ENCODE measurements around the gene PNN. TPM values are rescaled to one million over a fixed set of nuclear protein-coding genes. Genes with fewer than 3 reads are reported as not detected.
"Not testable (repeated sequence)": the region's sequence is repeated elsewhere in the genome, so short reads cannot be mapped to it uniquely, and the experiment has no call there.

The PNN gene
- polyA plus RNA-seq, 1 donor (not counting 4 experiments of a cell fraction or from before 2014, with no cell fraction given), result 30.6 TPM

DNA sequence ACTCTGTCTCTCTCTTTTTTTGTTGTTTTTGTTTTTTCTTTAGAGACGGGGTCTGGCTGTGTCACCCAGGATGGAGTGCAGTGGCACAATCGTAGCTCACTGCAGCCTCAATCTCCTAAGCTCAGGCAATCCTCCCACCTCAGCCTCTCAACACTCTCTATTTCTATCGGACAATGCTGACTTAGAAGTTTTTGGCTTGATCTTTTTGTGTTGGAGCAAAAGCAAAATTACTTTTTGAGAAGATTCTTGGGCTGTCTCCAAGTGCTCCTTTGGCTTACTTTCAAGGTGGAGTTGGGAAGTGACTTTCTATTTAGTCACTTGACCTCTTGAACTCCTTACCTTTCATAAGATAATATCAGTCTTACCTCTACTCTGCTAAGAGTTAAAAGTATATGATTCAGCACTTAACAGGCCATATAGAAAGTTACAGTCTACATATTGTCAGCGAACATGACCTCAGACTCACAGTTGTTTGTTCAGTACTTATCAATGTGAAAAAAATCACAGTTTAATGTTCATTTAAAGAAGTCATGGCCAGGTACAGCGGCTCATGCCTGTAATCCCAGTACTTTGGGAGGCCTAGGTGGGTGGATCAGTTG is 43.2 kb downstream of the PNN start:
- Histone ChIP-seq H3K4me3 (ENCODE audit: control insufficient read depth in 2 of 3, extremely low read depth in 1 of 3, insufficient read depth in 2 of 3, low read depth in 1 of 3, low read length in 3 of 3) (no peak overlapping the region), H2AFZ (ENCODE audit: control insufficient read depth, low read length) (no peak overlapping the region), H3K36me3 (ENCODE audit: control insufficient read depth in 2 of 2, extremely low read depth in 1 of 2, insufficient read depth in 2 of 2, low read length in 2 of 2) (no peaks in the 10 kb centered on the region), H3K9me1 (ENCODE audit: control insufficient read depth, extremely low read depth, insufficient read depth, low read length) (no peaks in the 10 kb centered on the region), H3K79me2 (ENCODE audit: control insufficient read depth, insufficient read depth, low read length) (no peaks in the 10 kb centered on the region), H3K9ac (ENCODE audit: control insufficient read depth, extremely low read depth, insufficient read depth, low read length) (no peak overlapping the region), H3K4me2 (ENCODE audit: control insufficient read depth, extremely low read depth, insufficient read depth, low read depth, low read length) (peak overlapping the region; percentile 58), H4K20me1 (ENCODE audit: control insufficient read depth, extremely low read depth, insufficient read depth, low read length) (no peaks in the 10 kb centered on the region), H3K27me3 (ENCODE audit: control insufficient read depth, extremely low read depth, insufficient read depth, low read length) (no peaks in the 10 kb centered on the region), H3K4me1 (ENCODE audit: control insufficient read depth, extremely low read depth, insufficient read depth, low read length) (peaks cover 17% of the 10 kb centered on the region), H3K9me3 (ENCODE audit: control insufficient read depth, low read depth, low read length) (no peaks in the 10 kb centered on the region), H3K27ac (ENCODE audit: control insufficient read depth, insufficient read depth, low read length) (peak overlapping the region; percentile 36)
- FAIRE-seq (peak; percentile 81), DNase-seq (ENCODE audit: low read depth, low spot score) (peak; percentile 52)
- dilution Hi-C loops (cut with MboI; ENCODE audit: extremely low pct_ligation_motif_present, low sequenced_read_pairs), result no loop called here
- TF ChIP-seq, protein P1, sequence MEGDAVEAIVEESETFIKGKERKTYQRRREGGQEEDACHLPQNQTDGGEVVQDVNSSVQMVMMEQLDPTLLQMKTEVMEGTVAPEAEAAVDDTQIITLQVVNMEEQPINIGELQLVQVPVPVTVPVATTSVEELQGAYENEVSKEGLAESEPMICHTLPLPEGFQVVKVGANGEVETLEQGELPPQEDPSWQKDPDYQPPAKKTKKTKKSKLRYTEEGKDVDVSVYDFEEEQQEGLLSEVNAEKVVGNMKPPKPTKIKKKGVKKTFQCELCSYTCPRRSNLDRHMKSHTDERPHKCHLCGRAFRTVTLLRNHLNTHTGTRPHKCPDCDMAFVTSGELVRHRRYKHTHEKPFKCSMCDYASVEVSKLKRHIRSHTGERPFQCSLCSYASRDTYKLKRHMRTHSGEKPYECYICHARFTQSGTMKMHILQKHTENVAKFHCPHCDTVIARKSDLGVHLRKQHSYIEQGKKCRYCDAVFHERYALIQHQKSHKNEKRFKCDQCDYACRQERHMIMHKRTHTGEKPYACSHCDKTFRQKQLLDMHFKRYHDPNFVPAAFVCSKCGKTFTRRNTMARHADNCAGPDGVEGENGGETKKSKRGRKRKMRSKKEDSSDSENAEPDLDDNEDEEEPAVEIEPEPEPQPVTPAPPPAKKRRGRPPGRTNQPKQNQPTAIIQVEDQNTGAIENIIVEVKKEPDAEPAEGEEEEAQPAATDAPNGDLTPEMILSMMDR (optimal IDR thresholded peaks at IDR 0.05 in 1 of 3, IDR thresholded peaks at IDR 0.05 in 1 of 3, conservative IDR thresholded peaks at IDR 0.05 in 1 of 3; ENCODE audit: extremely low read depth in 1 of 3, insufficient read depth in 2 of 3, low read length in 3 of 3), result no peak
- no peak for TF ChIP-seq EZH2 (IDR thresholded peaks at IDR 0.05; ENCODE audit: low read length)

DNA sequence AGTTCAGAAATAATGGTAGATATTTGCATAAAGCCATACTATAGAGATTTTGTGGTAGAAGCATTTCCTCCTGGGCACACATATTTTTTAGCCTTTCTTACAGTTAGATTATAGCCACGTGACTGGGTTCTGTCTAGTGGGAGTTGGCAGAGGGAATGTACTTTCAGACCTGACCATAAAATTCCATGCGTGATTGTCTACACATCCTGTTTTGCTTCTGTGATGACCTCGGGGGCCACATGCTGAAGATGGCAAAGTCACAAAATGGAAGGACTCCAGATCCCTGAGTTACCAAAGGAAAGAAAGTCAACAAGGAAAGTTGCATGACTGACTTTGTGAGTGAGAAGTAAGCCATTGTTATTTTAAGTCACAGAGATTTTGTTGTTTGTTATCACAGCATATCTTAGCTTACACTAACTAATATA is 44.0 kb downstream of the PNN start:
- H4K20me1 ChIP-seq (ENCODE audit: control insufficient read depth, extremely low read depth, insufficient read depth, low read length), result no peaks in the 10 kb centered on the region
- H3K9ac ChIP-seq (ENCODE audit: control insufficient read depth, extremely low read depth, insufficient read depth, low read length), result no peak overlapping the region
- H3K27ac ChIP-seq (ENCODE audit: control insufficient read depth, insufficient read depth, low read length), result peak overlapping the region; percentile 33
- peaks cover 17% of the 10 kb centered on the region for H3K4me1 ChIP-seq (ENCODE audit: control insufficient read depth, extremely low read depth, insufficient read depth, low read length)
- no peaks in the 10 kb centered on the region for H3K27me3 ChIP-seq (ENCODE audit: control insufficient read depth, extremely low read depth, insufficient read depth, low read length)
- H3K36me3 ChIP-seq (ENCODE audit: control insufficient read depth in 2 of 2, extremely low read depth in 1 of 2, insufficient read depth in 2 of 2, low read length in 2 of 2), result no peaks in the 10 kb centered on the region
- no peaks in the 10 kb centered on the region for H3K9me1 ChIP-seq (ENCODE audit: control insufficient read depth, extremely low read depth, insufficient read depth, low read length)
- H3K79me2 ChIP-seq (ENCODE audit: control insufficient read depth, insufficient read depth, low read length), result no peaks in the 10 kb centered on the region
- TF ChIP-seq EZH2 (IDR thresholded peaks at IDR 0.05; ENCODE audit: low read length), result no peak
- TF ChIP-seq, protein P1 (optimal IDR thresholded peaks at IDR 0.05 in 1 of 3, IDR thresholded peaks at IDR 0.05 in 1 of 3, conservative IDR thresholded peaks at IDR 0.05 in 1 of 3; ENCODE audit: extremely low read depth in 1 of 3, insufficient read depth in 2 of 3, low read length in 3 of 3), result no peak
- no peak for FAIRE-seq
- dilution Hi-C loops (cut with MboI; ENCODE audit: extremely low pct_ligation_motif_present, low sequenced_read_pairs), result no loop called here
- H3K4me3 ChIP-seq (ENCODE audit: control insufficient read depth in 2 of 3, extremely low read depth in 1 of 3, insufficient read depth in 2 of 3, low read depth in 1 of 3, low read length in 3 of 3), result no peak overlapping the region
- no peaks in the 10 kb centered on the region for H3K9me3 ChIP-seq (ENCODE audit: control insufficient read depth, low read depth, low read length)
- H2AFZ ChIP-seq (ENCODE audit: control insufficient read depth, low read length), result no peak overlapping the region
- no peak for DNase-seq (ENCODE audit: low read depth, low spot score)
- H3K4me2 ChIP-seq (ENCODE audit: control insufficient read depth, extremely low read depth, insufficient read depth, low read depth, low read length), result peak overlapping the region; percentile 58

DNA sequence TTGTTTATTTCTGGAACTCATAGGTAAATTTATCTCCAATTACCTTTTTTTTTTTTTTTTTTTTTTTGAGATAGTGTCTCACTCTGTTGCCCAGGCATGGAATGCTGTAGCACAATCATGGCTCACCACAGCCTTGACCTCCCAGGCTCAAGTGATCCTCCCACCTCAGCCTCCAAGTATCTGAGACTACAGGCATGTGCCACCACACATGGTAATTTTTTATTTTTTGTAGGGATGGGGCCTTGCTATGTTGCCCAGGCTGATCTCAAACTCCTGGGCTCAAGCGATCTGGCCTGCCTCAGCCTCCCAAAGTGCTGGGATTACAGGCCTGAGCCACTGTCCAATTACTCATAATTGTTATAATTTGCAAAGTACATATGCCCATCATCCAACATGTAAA is 45.4 kb downstream of the PNN start:
- H3K27ac ChIP-seq (ENCODE audit: control insufficient read depth, insufficient read depth, low read length); dilution Hi-C loops (cut with MboI; ENCODE audit: extremely low pct_ligation_motif_present, low sequenced_read_pairs); H3K27me3 ChIP-seq (ENCODE audit: control insufficient read depth, extremely low read depth, insufficient read depth, low read length); FAIRE-seq; H2AFZ ChIP-seq (ENCODE audit: control insufficient read depth, low read length); H3K36me3 ChIP-seq (ENCODE audit: control insufficient read depth in 2 of 2, extremely low read depth in 1 of 2, insufficient read depth in 2 of 2, low read length in 2 of 2); H3K9ac ChIP-seq (ENCODE audit: control insufficient read depth, extremely low read depth, insufficient read depth, low read length); H3K4me2 ChIP-seq (ENCODE audit: control insufficient read depth, extremely low read depth, insufficient read depth, low read depth, low read length); H3K9me1 ChIP-seq (ENCODE audit: control insufficient read depth, extremely low read depth, insufficient read depth, low read length); H3K9me3 ChIP-seq (ENCODE audit: control insufficient read depth, low read depth, low read length); H4K20me1 ChIP-seq (ENCODE audit: control insufficient read depth, extremely low read depth, insufficient read depth, low read length); H3K4me3 ChIP-seq (ENCODE audit: control insufficient read depth in 2 of 3, extremely low read depth in 1 of 3, insufficient read depth in 2 of 3, low read depth in 1 of 3, low read length in 3 of 3); DNase-seq (ENCODE audit: low read depth, low spot score); H3K79me2 ChIP-seq (ENCODE audit: control insufficient read depth, insufficient read depth, low read length): not testable (repeated sequence)
- H3K4me1 ChIP-seq (ENCODE audit: control insufficient read depth, extremely low read depth, insufficient read depth, low read length), result peaks cover 17% of the 10 kb centered on the region

All from keratinocyte (primary cell).